Measurements from ENCODE around the gene LASP1.

GRCh38 chr17:38871247-38872015 lies 1.6 kb downstream of the LASP1 start:
- TF ChIP-seq POLR2A (IDR thresholded peaks at IDR 0.05; ENCODE audit: low read length) (peak; percentile 46), GATA1 (IDR thresholded peaks at IDR 0.05; ENCODE audit: low read depth, low read length) (no peak)

All from erythroblast (primary cell).